Mammary epithelial cell (primary cell): ENCODE measurements around the gene FDX1.

ENCODE experiments used
- EZH2 ChIP-seq: IDR thresholded peaks from 2 replicates; pipeline ENCODE4 v1.6.1; 2012; ENCODE audit warnings: low read length, inconsistent platforms, borderline replicate concordance
- TF ChIP-seq, protein P1 (sequence below), 2 donors: IDR thresholded peaks in 1 of 2; conservative IDR thresholded peaks in 1 of 2; 2 replicates each; pipeline ENCODE4 v1.5.1; 2011 to 2012; ENCODE audit warnings: inconsistent platforms in 2 of 2, low read length in 2 of 2, mild to moderate bottlenecking in 2 of 2, control low read depth in 1 of 2, low read depth in 1 of 2; ENCODE audit not compliant: insufficient read depth in 1 of 2; ENCODE audit errors: extremely low read depth in 1 of 2

DNA sequence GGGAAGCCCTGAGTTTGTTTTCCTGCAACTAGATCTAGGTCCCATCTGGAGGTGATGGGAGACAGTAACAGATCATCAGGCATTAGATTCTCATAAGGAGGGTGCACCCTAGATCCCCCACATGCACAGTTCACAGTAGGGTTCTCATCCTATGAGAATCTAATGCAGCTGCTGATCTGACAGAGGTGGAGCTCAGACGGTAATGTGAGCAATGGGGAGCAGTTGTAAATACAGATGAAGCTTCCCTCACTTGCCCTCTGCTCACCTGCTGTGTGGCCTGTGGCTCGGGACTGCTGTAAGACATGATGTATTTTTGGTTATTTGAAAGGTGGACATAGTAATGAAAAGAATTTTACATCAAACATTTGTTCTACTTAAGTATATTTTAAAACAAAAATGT lies 20.5 kb downstream of the FDX1 start:
- TF ChIP-seq, protein P1, sequence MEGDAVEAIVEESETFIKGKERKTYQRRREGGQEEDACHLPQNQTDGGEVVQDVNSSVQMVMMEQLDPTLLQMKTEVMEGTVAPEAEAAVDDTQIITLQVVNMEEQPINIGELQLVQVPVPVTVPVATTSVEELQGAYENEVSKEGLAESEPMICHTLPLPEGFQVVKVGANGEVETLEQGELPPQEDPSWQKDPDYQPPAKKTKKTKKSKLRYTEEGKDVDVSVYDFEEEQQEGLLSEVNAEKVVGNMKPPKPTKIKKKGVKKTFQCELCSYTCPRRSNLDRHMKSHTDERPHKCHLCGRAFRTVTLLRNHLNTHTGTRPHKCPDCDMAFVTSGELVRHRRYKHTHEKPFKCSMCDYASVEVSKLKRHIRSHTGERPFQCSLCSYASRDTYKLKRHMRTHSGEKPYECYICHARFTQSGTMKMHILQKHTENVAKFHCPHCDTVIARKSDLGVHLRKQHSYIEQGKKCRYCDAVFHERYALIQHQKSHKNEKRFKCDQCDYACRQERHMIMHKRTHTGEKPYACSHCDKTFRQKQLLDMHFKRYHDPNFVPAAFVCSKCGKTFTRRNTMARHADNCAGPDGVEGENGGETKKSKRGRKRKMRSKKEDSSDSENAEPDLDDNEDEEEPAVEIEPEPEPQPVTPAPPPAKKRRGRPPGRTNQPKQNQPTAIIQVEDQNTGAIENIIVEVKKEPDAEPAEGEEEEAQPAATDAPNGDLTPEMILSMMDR (conservative IDR thresholded peaks at IDR 0.05 in 1 of 2, IDR thresholded peaks at IDR 0.05 in 1 of 2; ENCODE audit: extremely low read depth in 1 of 2, insufficient read depth in 1 of 2, low read depth in 1 of 2, low read length in 2 of 2), result no peak
- no peak for TF ChIP-seq EZH2
